ENCODE results near the gene CNTNAP5.

DNA sequence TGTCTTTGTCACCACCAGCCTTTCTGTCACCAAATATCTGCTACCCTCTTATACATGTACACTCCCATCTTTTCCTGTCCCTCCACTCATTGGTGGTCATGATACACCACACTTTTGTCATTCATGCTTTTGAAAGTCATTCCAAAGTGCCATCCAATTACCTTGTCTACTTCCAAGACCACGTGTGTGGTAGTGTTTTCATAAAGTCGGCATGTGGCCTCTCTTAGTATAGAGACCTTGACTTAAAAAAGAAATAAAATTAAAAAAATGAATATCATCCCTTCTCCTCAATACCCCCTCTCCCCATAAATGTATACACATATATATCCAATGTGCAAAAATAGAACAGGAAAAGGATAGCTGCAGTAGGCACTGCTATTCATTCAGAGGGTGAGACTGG, 271.4 kb downstream of the CNTNAP5 start:
- TF ChIP-seq, protein P1, sequence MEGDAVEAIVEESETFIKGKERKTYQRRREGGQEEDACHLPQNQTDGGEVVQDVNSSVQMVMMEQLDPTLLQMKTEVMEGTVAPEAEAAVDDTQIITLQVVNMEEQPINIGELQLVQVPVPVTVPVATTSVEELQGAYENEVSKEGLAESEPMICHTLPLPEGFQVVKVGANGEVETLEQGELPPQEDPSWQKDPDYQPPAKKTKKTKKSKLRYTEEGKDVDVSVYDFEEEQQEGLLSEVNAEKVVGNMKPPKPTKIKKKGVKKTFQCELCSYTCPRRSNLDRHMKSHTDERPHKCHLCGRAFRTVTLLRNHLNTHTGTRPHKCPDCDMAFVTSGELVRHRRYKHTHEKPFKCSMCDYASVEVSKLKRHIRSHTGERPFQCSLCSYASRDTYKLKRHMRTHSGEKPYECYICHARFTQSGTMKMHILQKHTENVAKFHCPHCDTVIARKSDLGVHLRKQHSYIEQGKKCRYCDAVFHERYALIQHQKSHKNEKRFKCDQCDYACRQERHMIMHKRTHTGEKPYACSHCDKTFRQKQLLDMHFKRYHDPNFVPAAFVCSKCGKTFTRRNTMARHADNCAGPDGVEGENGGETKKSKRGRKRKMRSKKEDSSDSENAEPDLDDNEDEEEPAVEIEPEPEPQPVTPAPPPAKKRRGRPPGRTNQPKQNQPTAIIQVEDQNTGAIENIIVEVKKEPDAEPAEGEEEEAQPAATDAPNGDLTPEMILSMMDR (IDR thresholded peaks at IDR 0.05; ENCODE audit: low read depth, low read length, missing input control) = no peak
- no peak for TF ChIP-seq TAF1 (conservative IDR thresholded peaks at IDR 0.05)
- TF ChIP-seq, protein P2, sequence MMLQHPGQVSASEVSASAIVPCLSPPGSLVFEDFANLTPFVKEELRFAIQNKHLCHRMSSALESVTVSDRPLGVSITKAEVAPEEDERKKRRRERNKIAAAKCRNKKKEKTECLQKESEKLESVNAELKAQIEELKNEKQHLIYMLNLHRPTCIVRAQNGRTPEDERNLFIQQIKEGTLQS (IDR thresholded peaks at IDR 0.05) = no peak
- TF ChIP-seq, protein P3, sequence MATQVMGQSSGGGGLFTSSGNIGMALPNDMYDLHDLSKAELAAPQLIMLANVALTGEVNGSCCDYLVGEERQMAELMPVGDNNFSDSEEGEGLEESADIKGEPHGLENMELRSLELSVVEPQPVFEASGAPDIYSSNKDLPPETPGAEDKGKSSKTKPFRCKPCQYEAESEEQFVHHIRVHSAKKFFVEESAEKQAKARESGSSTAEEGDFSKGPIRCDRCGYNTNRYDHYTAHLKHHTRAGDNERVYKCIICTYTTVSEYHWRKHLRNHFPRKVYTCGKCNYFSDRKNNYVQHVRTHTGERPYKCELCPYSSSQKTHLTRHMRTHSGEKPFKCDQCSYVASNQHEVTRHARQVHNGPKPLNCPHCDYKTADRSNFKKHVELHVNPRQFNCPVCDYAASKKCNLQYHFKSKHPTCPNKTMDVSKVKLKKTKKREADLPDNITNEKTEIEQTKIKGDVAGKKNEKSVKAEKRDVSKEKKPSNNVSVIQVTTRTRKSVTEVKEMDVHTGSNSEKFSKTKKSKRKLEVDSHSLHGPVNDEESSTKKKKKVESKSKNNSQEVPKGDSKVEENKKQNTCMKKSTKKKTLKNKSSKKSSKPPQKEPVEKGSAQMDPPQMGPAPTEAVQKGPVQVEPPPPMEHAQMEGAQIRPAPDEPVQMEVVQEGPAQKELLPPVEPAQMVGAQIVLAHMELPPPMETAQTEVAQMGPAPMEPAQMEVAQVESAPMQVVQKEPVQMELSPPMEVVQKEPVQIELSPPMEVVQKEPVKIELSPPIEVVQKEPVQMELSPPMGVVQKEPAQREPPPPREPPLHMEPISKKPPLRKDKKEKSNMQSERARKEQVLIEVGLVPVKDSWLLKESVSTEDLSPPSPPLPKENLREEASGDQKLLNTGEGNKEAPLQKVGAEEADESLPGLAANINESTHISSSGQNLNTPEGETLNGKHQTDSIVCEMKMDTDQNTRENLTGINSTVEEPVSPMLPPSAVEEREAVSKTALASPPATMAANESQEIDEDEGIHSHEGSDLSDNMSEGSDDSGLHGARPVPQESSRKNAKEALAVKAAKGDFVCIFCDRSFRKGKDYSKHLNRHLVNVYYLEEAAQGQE (IDR thresholded peaks at IDR 0.05) = no peak
- no peak for TF ChIP-seq SP1 (IDR thresholded peaks at IDR 0.05)
- TF ChIP-seq RXRA (IDR thresholded peaks at IDR 0.05) = no peak
- TF ChIP-seq GABPA (IDR thresholded peaks at IDR 0.05 in 1 of 2, conservative IDR thresholded peaks at IDR 0.05 in 1 of 2) = no peak
- TF ChIP-seq RAD21 (IDR thresholded peaks at IDR 0.05) = no peak
- TF ChIP-seq, protein P4, sequence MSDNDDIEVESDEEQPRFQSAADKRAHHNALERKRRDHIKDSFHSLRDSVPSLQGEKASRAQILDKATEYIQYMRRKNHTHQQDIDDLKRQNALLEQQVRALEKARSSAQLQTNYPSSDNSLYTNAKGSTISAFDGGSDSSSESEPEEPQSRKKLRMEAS (IDR thresholded peaks at IDR 0.05) = no peak
- TF ChIP-seq, protein P5, sequence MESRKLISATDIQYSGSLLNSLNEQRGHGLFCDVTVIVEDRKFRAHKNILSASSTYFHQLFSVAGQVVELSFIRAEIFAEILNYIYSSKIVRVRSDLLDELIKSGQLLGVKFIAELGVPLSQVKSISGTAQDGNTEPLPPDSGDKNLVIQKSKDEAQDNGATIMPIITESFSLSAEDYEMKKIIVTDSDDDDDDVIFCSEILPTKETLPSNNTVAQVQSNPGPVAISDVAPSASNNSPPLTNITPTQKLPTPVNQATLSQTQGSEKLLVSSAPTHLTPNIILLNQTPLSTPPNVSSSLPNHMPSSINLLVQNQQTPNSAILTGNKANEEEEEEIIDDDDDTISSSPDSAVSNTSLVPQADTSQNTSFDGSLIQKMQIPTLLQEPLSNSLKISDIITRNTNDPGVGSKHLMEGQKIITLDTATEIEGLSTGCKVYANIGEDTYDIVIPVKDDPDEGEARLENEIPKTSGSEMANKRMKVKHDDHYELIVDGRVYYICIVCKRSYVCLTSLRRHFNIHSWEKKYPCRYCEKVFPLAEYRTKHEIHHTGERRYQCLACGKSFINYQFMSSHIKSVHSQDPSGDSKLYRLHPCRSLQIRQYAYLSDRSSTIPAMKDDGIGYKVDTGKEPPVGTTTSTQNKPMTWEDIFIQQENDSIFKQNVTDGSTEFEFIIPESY (IDR thresholded peaks at IDR 0.05) = no peak
- TF ChIP-seq YY1 (IDR thresholded peaks at IDR 0.05) = no peak
- no peak for TF ChIP-seq HNF4G (IDR thresholded peaks at IDR 0.05)
